A549 (cell line): ENCODE measurements around the gene RAP1B. TPM values are rescaled to one million over a fixed set of nuclear protein-coding genes. Genes with fewer than 3 reads are reported as not detected.

Source experiments
- ATAC-seq, 2 experiments: fragments of 200-7000 bp in 1 of 2; fragments of >200 bp in 1 of 2; cut with Nextera tagmentation in 1 of 2; cut with Tn5 transposase in 1 of 2; 3 replicates each; pipeline versions ENCODE4 v1.8.0 to v1.9.1; 2018 to 2020; ENCODE audit warnings: mild to moderate bottlenecking in 1 of 2, moderate library complexity in 1 of 2
- CTCF ChIA-PET: fragments of 300-600 bp; sonication (Branson Sonifier 250); formaldehyde crosslinking; extraction: SDS; loops from one replicate; lab custom pipeline; 2021; ENCODE audit warnings: antibody characterized with exemption, inconsistent platforms; lab: Yijun Ruan, JAX
- POLR2A ChIA-PET: fragments of 350-600 bp; formaldehyde crosslinking; extraction: SDS; loops from one replicate; lab custom pipeline; 2021; ENCODE audit warnings: antibody characterized with exemption, inconsistent platforms; lab: Yijun Ruan, JAX
- DNase-seq, 2 experiments: peaks; one replicate each; pipeline versions ENCODE4 v3.0.0 to v3.0.0-alpha.2; 2011 to 2016; ENCODE audit warnings: low read depth in 1 of 2, low spot score in 1 of 2
- FAIRE-seq: peaks from 2 replicates; lab custom pipeline; 2011; peaks lifted over from hg19 to GRCh38; lab: Jason Lieb, UNC
- H3K27ac ChIP-seq, 2 experiments: fragments of >200 bp; sonication (Bioruptor Twin); formaldehyde crosslinking; 3 replicates each; pipeline ENCODE4 v1.5.1; 2016 to 2017
- H3K4me1 ChIP-seq: fragments of >200 bp; sonication (Bioruptor Twin); formaldehyde crosslinking; 3 replicates; pipeline ENCODE4 v1.6.1; 2016
- H3K4me2 ChIP-seq: fragments of >200 bp; sonication (Bioruptor Twin); formaldehyde crosslinking; 3 replicates; pipeline ENCODE4 v1.6.1; 2016
- H3K4me3 ChIP-seq: fragments of >200 bp; sonication (Bioruptor Twin); formaldehyde crosslinking; 3 replicates; pipeline ENCODE4 v1.5.1; 2016
- H3K9me3 ChIP-seq: fragments of >200 bp; sonication (Bioruptor Twin); formaldehyde crosslinking; 3 replicates; pipeline ENCODE4 v1.6.1; 2016
- BCL3 ChIP-seq: fragments of >200 bp; sonication (Bioruptor Twin); formaldehyde crosslinking; IDR thresholded peaks from 3 replicates; pipeline ENCODE4 v1.6.1; 2016
- CBX2 ChIP-seq: fragments of 200-600 bp; sonication (generic); IDR thresholded peaks from 2 replicates; pipeline ENCODE4 v1.6.1; 2016; ENCODE audit warnings: low read depth, mild to moderate bottlenecking, borderline replicate concordance
- CEBPB ChIP-seq, 2 experiments: fragments of >200 bp in 1 of 2; sonication (Bioruptor Twin) in 1 of 2; formaldehyde crosslinking in 1 of 2; IDR thresholded peaks; 2 replicates each; pipeline ENCODE4 v1.6.1; 2012 to 2016
- EHMT2 ChIP-seq: fragments of 200-600 bp; sonication (generic); IDR thresholded peaks from 2 replicates; pipeline ENCODE4 v1.6.1; 2016; ENCODE audit warnings: antibody characterized with exemption, low read depth, mild to moderate bottlenecking, moderate library complexity
- ESRRA ChIP-seq: fragments of 150-350 bp; IDR thresholded peaks from 2 replicates; pipeline ENCODE4 v1.6.1; 2014; ENCODE audit warnings: mild to moderate bottlenecking, low read length, borderline replicate concordance
- FOXS1 ChIP-seq: fragments of 250-450 bp; sonication (Bioruptor Pico); IDR thresholded peaks from 2 replicates; pipeline ENCODE4 v1.5.0; 2020; ENCODE audit warnings: mild to moderate bottlenecking, moderate library complexity
- HES2 ChIP-seq: fragments of >200 bp; sonication (Bioruptor Twin); formaldehyde crosslinking; IDR thresholded peaks from 2 replicates; pipeline ENCODE4 v1.6.1; 2016
- HEYL ChIP-seq: fragments of 250-450 bp; sonication (Bioruptor Pico); IDR thresholded peaks from 2 replicates; pipeline ENCODE4 v1.8.0; 2021; ENCODE audit warnings: mild to moderate bottlenecking, moderate library complexity
- HMGXB4 ChIP-seq: fragments of 250-450 bp; sonication (Bioruptor Pico); IDR thresholded peaks from 2 replicates; pipeline ENCODE4 v1.5.0; 2021; ENCODE audit warnings: mild to moderate bottlenecking, moderate library complexity, borderline replicate concordance
- HOXA7 ChIP-seq: fragments of 250-450 bp; sonication (Bioruptor Pico); IDR thresholded peaks from 2 replicates; pipeline ENCODE4 v1.5.0; 2020; ENCODE audit warnings: mild to moderate bottlenecking, moderate library complexity
- KDM1A ChIP-seq: fragments of 200-600 bp; sonication (generic); IDR thresholded peaks from 2 replicates; pipeline ENCODE4 v1.6.1; 2016; ENCODE audit warnings: low read depth, mild to moderate bottlenecking
- KDM5A ChIP-seq: fragments of 200-600 bp; sonication (generic); IDR thresholded peaks from 2 replicates; pipeline ENCODE4 v1.6.1; 2016; ENCODE audit warnings: antibody characterized with exemption, mild to moderate bottlenecking
- MAFK ChIP-seq: fragments of 450-650 bp; IDR thresholded peaks from 2 replicates; pipeline ENCODE4 v1.6.1; 2014; ENCODE audit not compliant: partially characterized antibody
- MAZ ChIP-seq: fragments of 150-350 bp; IDR thresholded peaks from 2 replicates; pipeline ENCODE4 v1.6.1; 2014; ENCODE audit warnings: antibody characterized with exemption, low read depth, low read length, borderline replicate concordance
- MYC ChIP-seq: IDR thresholded peaks from 2 replicates; pipeline ENCODE4 v1.6.1; 2012; ENCODE audit warnings: mild to moderate bottlenecking, inconsistent platforms, low read length, improper control_type of control experiment, borderline replicate concordance
- NFE2L2 ChIP-seq: fragments of 150-350 bp; conservative IDR thresholded peaks from 2 replicates; pipeline ENCODE4 v1.6.1; 2014; ENCODE audit warnings: low read length
- NPAS2 ChIP-seq: fragments of 250-450 bp; sonication (Bioruptor Pico); IDR thresholded peaks from 2 replicates; pipeline ENCODE4 v1.8.0; 2022; ENCODE audit warnings: mild to moderate bottlenecking, moderate library complexity, borderline replicate concordance
- NR3C1 ChIP-seq: fragments of >200 bp; sonication (Bioruptor Twin); formaldehyde crosslinking; IDR thresholded peaks from 3 replicates; pipeline ENCODE4 v1.6.1; 2017
- PHF8 ChIP-seq: fragments of 200-600 bp; sonication (generic); IDR thresholded peaks from 2 replicates; pipeline ENCODE4 v1.6.1; 2016; ENCODE audit warnings: low read depth, mild to moderate bottlenecking, antibody characterized with exemption, moderate library complexity, borderline replicate concordance
- RARB ChIP-seq: fragments of 250-450 bp; sonication (Bioruptor Pico); IDR thresholded peaks from 2 replicates; pipeline ENCODE4 v1.8.0; 2021; ENCODE audit warnings: mild to moderate bottlenecking, moderate library complexity
- RFX5 ChIP-seq: fragments of 450-650 bp; IDR thresholded peaks from 2 replicates; pipeline ENCODE4 v1.7.1; 2014; ENCODE audit warnings: antibody characterized with exemption, mild to moderate bottlenecking, moderate library complexity
- RNF2 ChIP-seq: fragments of 200-600 bp; sonication (generic); IDR thresholded peaks from 2 replicates; pipeline ENCODE4 v1.6.1; 2016; ENCODE audit warnings: low read depth, mild to moderate bottlenecking, antibody characterized with exemption, moderate library complexity, borderline replicate concordance
- SMC3 ChIP-seq: fragments of >200 bp; sonication (Bioruptor Twin); formaldehyde crosslinking; IDR thresholded peaks from 3 replicates; pipeline ENCODE4 v1.6.1; 2018; ENCODE audit warnings: inconsistent platforms
- TFCP2L1 ChIP-seq: fragments of 250-450 bp; sonication (Bioruptor Pico); IDR thresholded peaks from 2 replicates; pipeline ENCODE4 v1.5.0; 2021; ENCODE audit warnings: mild to moderate bottlenecking
- ZC3H11A ChIP-seq: fragments of 450-650 bp; IDR thresholded peaks from 2 replicates; pipeline ENCODE4 v1.6.1; 2014; ENCODE audit warnings: antibody characterized with exemption, mild to moderate bottlenecking
- ZFP36 ChIP-seq: fragments of 450-650 bp; IDR thresholded peaks from 2 replicates; pipeline ENCODE4 v1.6.1; 2014; ENCODE audit warnings: borderline replicate concordance; ENCODE audit not compliant: partially characterized antibody
- ZNF302 ChIP-seq: fragments of 250-450 bp; sonication (Bioruptor Pico); IDR thresholded peaks from 2 replicates; pipeline ENCODE4 v1.9.0; 2021; ENCODE audit warnings: inconsistent platforms, mild to moderate bottlenecking, moderate library complexity
- WGBS: methylation state at CpG from one replicate; pipeline ENCODE4 v1.1.6; 2017; ENCODE audit errors: missing lambda C conversion rate; 5-methylcytosine and 5-hydroxymethylcytosine counted together
- polyA plus RNA-seq, 4 experiments: library from polyadenylated mRNA; depleted of rRNA in 3 of 4; stranded (reverse); fragments of >200 nt; fragmentation: RNase III in 1 of 4; extraction: RNeasy Plus Mini Kit Qiagen cat#74134 plus additional on column Dnase treatment in 1 of 4; gene quantifications; 2 replicates in 3 of 4; 3 replicates in 1 of 4; pipeline ENCODE4 v1.2.3, GENCODE V29; 2011 to 2017

RAP1B gene
- polyA plus RNA-seq, 2 of the 4 experiments (the other 2 are of a cell fraction), result 196 to 305 TPM

DNA sequence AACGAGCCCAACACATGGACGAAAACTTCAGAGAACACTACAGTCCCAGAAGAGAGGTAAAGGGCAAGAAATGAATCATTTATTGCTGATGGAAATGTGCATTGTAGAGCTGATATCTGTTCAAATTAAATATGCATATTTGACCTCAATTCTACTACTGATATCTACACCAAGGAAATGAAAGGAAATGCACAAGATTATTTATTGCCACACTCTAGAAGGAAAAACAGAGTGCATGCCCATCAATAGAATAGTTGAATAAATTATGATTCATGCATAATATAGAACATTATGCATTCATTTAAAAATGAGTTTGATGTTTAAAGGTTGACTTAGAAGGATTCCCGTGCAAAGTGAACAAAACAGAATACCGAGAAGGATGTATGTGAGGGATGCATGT, 60.5 kb downstream of the RAP1B start (continued):
- TF ChIP-seq HOXA7 (no peak), TFCP2L1 (CRISPR knock-in tag) (no peak)

DNA sequence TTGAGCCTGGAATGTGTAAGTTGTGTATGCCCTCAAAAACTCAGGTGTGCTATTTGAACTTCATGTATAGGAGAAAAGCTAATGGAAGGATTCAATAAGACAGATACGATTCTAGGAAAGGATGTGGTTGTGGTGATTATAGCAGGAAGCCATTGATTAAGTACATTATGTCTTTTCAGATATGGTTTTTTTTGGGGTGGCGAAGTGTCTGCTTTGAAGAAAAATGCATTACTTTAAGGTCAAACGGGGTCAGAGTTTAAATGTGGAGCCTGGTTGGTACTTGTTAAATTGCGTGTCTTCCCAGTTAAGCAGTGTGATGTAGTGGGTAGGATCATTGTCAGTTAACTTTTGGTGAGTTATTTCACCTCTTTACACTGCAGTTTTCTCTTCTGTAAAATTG, 63.1 kb downstream of the RAP1B start:
- WGBS, result 79% methylated on average over 4 of the region's 4 CpGs
- no peak overlapping the region for H3K27ac ChIP-seq
- no peak for TF ChIP-seq CBX2
- TF ChIP-seq ZNF302 (CRISPR knock-in tag), result no peak
- TF ChIP-seq NFE2L2, result no peak
- no peak for TF ChIP-seq PHF8
- no peak for TF ChIP-seq HEYL (CRISPR knock-in tag)
- no peak for TF ChIP-seq BCL3
- no peak for TF ChIP-seq RARB (CRISPR knock-in tag)
- no peak for TF ChIP-seq KDM5A
- no peak for TF ChIP-seq SMC3
- TF ChIP-seq RNF2, result no peak
- no peak for TF ChIP-seq FOXS1 (CRISPR knock-in tag)
- TF ChIP-seq KDM1A, result no peak
- no peak for TF ChIP-seq ESRRA
- no peak for TF ChIP-seq NR3C1
- no peak for TF ChIP-seq CEBPB (IDR thresholded peaks at IDR 0.05)
- no peak for TF ChIP-seq RFX5
- TF ChIP-seq HMGXB4 (CRISPR knock-in tag), result no peak
- TF ChIP-seq NPAS2 (CRISPR knock-in tag), result no peak
- TF ChIP-seq EHMT2, result no peak
- TF ChIP-seq, all 56 proteins: peak for 0
- Histone ChIP-seq H3K4me1 (peaks cover 7% of the 10 kb centered on the region), H3K4me3 (no peak overlapping the region), H3K9me3 (no peaks in the 10 kb centered on the region), H3K4me2 (no peak overlapping the region)
- ChIA-PET CTCF (interaction anchor here (3.0 kb wide), 1 partner anchor 9 kb away, joined by 6 read pairs; no protein-coding TSS in a partner anchor), POLR2A (no interaction called here)
- no peak for FAIRE-seq
- no peak for DNase-seq
- no peak for ATAC-seq

GRCh38 chr12:68674376-68674775, 63.7 kb downstream of the RAP1B start:
- CTCF ChIA-PET, result interaction anchor here (1.0 to 3.0 kb wide), 2 partner anchors 9 to 19 kb away, joined by 3 to 6 read pairs; no protein-coding TSS in a partner anchor
- ATAC-seq (no peak), FAIRE-seq (no peak), DNase-seq (no peak)
- POLR2A ChIA-PET, result no interaction called here
- no peak for TF ChIP-seq KDM1A
- no peak for TF ChIP-seq MAFK
- TF ChIP-seq HES2, result no peak
- TF ChIP-seq ZC3H11A, result no peak
- no peak for TF ChIP-seq MYC
- no peak for TF ChIP-seq MAZ
- TF ChIP-seq ZFP36, result no peak
- H3K9me3 ChIP-seq, result no peaks in the 10 kb centered on the region
- no peak overlapping the region for H3K4me2 ChIP-seq
- H3K4me1 ChIP-seq, result peaks cover 7% of the 10 kb centered on the region
- no peak overlapping the region for H3K4me3 ChIP-seq
- no peak overlapping the region for H3K27ac ChIP-seq
